C4-2B (cell line): ENCODE results near the gene ATRAID.

Experiments used
- ZFX ChIP-seq: fragments of 450-650 bp; IDR thresholded peaks from 2 replicates; pipeline ENCODE4 v1.6.1; 2017
- TF ChIP-seq, protein P1 (sequence below): fragments of 450-650 bp; conservative IDR thresholded peaks from 2 replicates; pipeline ENCODE4 v1.5.1; 2017; ENCODE audit warnings: mild to moderate bottlenecking

DNA sequence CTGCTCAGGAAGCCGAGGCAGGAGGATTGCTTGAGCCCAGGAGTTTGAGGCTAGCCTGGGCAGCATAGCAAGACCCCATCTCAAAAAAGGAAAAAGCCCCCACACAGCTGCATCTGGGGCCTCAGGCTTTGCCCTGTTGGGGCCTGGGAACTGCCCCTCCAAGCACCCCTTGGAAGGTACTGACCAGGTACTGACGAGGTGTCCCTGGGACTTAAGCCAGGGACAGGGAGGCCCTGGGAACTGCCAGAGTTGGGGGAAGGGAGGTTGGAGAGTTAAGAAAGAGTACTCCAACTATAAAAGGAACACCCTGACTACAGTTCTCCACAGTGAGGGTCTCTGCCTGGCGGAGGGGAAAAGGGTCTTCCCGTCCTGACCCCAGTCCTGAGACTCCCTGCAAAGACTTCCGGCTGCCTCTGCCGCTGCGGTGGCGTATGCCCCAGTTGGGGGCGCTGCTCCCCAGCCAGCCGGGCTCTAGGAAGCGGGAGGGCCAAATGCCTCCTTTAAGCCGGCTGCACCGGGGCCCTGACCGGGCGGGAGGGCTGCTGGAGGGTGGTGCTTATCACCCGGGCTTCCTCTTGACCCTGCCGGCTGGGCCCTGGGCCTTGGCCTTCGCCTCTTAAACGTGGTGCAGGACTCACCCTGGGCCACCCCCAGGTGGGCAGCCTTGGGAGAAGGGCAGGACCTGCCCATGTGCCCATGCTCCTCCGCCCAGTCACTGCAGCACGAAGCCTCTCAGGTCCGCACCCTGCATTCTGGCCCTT, 38.2 kb downstream of the ATRAID start:
- TF ChIP-seq, protein P1, sequence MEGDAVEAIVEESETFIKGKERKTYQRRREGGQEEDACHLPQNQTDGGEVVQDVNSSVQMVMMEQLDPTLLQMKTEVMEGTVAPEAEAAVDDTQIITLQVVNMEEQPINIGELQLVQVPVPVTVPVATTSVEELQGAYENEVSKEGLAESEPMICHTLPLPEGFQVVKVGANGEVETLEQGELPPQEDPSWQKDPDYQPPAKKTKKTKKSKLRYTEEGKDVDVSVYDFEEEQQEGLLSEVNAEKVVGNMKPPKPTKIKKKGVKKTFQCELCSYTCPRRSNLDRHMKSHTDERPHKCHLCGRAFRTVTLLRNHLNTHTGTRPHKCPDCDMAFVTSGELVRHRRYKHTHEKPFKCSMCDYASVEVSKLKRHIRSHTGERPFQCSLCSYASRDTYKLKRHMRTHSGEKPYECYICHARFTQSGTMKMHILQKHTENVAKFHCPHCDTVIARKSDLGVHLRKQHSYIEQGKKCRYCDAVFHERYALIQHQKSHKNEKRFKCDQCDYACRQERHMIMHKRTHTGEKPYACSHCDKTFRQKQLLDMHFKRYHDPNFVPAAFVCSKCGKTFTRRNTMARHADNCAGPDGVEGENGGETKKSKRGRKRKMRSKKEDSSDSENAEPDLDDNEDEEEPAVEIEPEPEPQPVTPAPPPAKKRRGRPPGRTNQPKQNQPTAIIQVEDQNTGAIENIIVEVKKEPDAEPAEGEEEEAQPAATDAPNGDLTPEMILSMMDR: no peak; the same call in 1 of the 2 replicates
- TF ChIP-seq ZFX: no peak
